ENCODE results near the gene PRDM16.

PRDM16 gene

DNA sequence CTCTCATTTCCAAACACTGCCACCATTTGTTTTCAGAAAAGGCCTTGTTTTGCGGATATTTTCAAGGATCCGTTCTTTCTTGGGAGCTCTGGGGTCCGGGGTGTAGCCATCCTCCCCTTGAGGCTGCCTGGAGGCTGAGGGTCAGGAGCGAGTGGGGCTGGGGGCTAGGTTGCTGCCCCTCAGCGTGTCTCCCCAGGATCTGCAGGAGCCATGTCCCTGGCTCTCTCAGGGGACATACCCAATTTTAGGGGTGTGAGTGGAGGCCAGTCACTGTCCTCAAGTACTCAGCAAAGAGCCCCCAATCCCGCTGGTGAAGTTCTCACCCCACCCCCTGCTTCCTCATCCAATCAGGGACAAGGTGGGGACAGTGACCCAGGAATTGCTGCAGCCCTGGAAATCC, 15.0 kb upstream of the PRDM16 start:
- no peak for DNase-seq (ENCODE audit: low spot score)

GRCh38 chr1:3054474-3054873, 14.5 kb upstream of the PRDM16 start:
- DNase-seq (ENCODE audit: low spot score): no peak

DNA sequence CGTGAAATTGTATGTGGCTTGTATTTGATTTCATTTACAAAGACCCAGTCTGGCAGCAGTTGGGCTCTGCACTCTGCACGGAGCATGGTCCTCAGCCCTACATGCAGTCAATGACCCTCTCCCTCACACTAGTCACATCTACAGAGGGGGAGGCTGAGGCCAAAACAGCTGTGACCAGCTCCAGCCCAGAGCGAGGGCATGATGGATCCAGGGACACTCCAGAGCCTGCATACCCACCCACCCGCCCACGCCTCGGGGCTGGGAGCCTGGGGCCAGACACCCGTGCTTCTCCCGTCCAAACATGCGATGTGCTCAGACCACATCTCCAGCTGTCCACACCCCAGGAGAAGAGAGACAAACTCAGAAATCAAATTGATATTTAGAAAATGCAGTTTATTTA, 14.0 kb upstream of the PRDM16 start:
- no peak for DNase-seq (ENCODE audit: low spot score)

- DNase-seq (ENCODE audit: low spot score): no peak
These were observed 12.4 kb upstream of the PRDM16 start for GRCh38 chr1:3056641-3057040.

DNA sequence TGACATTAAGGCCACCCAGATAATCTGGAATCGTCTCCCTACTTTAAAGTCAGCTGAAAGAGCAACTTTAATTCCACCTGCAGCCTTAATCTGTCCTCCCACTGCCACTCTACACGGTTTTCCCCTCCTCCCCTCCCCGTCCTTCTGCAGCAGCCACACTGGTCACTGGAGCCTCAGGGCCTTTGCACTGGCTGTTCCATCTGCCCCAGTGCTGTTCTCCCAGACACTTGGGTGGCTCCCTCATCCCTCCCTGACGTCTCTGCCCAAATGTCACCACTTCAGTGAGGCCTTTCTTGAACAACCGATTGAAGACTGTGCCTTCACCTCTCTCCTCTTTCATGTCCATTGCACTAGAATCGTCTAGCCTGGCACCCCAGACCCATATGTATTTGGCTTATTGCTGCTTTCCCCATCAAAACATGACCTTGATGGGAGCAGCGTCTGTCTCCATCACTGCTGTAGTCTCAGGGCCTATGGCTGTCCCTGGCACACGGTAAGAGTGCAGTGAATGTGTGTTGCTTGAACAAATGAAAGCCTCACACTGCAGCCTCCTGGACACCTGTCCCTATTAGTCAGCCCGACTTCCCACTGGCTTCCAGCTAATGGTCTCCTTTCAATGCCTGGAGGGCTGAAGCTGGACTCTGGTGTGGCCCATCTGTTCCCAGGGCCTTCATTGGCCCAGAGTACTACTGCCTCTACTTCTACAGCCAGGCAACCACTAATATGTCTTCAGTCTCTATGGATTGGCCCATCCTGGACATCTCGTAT, 10.6 kb upstream of the PRDM16 start:
- DNase-seq (ENCODE audit: low spot score): no peak

GRCh38 chr1:3060127-3060526, 8.9 kb upstream of the PRDM16 start:
- DNase-seq (ENCODE audit: low spot score): no peak

DNA sequence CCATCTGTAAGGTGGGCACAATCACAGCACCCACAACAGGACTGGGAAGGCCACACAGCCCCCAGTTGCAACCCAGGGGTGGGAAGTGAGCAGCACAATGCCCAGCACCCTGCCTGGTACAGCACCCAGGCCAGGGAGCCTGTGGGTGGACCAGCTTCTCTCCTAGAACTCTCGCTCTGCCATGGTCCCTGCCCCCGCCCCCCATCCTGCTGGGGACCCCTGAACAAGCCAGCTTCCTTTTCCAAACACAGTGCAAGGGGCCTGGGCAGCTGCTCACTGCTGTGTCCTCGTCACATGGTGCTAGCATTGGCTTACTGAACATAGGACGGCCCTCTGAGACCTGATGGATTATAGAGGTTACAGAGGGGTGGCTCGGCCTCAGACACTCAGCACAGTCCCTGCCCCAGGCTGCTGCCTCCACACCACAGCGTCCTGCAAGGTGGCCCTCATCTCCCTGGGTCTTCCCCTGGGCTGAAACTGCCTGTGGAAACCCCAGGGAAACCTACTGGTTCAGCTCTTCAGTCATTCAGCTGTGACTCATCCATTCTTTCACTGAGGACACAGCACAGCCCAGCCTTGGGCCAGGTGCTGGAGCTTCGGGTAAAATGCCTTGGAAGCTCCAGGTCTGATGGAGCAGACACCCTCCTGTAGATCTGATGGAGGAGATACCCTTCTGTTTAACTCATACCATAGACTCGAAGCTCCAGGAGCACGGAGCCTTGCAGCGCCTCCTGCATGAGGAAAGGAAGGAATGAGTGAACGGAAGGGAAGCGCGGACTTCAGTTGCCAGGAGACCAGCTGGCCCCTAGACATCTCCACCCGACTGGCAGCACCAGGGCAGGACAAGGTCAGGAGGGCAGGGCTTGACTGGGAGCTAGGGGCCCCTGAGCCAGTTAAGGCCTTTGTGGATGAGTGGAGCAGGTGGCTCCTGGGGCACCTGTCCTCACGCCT, 8.1 kb upstream of the PRDM16 start:
- no peak for DNase-seq (ENCODE audit: low spot score)

- DNase-seq (ENCODE audit: low spot score): no peak
These were observed 7.4 kb upstream of the PRDM16 start for GRCh38 chr1:3061566-3061965.

GRCh38 chr1:3061981-3062615, 6.9 kb upstream of the PRDM16 start:
- DNase-seq (ENCODE audit: low spot score): no peak

DNA sequence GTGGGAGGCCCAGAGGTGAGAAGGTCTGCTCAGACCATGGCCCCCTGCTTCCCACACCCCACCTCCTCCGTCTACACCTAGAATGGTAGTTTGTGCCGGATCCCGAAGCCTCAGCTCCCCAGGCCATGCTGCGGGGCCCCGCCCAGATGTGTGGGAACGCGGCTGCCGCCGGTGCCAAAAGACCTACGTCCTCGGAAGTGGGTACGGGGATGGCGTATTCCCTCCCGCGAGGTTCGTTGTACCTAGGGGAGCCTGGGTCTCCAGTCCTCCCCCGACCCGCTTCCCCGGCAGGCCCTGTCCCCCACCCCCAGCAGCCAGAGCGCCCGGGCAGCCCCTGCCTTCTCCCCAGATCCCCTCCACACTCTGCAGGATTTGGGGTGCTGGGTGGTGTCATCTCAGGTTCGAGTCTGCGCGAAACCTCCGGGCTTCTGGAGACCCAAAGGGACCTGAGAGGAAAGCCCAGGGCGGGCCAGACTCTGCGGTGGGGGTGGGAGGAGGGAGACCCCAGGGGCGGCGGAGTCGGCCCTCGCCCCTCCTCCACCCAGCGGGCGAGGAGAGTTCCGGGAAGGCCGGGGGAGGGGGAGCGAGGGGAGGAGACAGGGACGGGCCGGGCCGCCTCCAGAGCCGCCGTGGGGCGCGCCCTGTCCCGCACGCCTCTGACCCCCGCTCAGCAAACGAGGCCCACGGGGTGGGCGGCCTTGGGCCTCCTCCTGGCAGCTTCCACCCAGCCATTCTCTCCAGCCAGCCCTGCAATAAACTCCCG, 6.2 kb upstream of the PRDM16 start:
- no peak for DNase-seq (ENCODE audit: low spot score)

GRCh38 chr1:3063379-3064295, 5.4 kb upstream of the PRDM16 start:
- DNase-seq (ENCODE audit: low spot score): no peak

- no peak for DNase-seq (ENCODE audit: low spot score)
These were observed 4.6 kb upstream of the PRDM16 start for GRCh38 chr1:3064296-3064850.

DNA sequence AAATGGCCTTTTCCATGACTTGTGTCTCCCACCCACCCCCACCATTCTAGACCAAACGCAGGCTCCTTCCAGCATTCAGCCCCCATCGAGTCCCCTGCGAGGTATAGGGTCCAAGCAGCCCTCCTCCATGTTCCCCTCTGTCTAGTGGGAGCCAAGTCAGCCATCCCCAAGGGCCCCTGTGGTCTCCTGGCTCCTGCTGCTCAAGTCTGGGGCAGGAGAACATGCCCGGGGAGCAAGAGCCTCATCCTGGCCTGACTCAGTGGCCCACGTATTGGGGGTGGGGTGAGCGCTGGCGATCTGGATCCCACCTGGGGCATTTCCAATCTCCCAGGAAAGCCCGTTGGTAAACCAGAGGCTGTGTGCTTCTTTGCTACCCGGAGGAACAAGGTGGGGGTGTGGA, 4.1 kb upstream of the PRDM16 start:
- no peak for DNase-seq (ENCODE audit: low spot score)

DNA sequence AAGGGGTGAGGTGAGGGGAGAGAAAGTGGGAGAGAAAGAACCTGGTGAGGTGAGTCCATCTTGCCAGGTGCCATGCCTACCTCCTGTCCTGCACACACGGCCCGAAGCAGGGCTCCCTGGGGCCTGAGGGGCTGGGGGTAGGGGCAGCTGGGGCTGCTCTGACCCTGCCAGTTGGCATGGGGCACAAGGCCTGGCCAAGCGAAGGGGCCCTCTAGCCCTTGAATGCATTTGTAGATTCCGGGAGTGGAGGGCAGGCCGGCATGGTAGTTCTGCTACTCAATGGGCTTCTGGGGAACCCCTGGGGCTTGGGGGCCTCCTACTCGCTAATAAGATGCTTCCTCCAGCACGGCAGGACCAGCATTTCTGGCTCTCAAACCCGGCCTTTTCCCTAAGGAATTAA, 3.6 kb upstream of the PRDM16 start:
- DNase-seq (ENCODE audit: low spot score): no peak

GRCh38 chr1:3065797-3066196, 3.2 kb upstream of the PRDM16 start:
- no peak for DNase-seq (ENCODE audit: low spot score)

GRCh38 chr1:3066250-3066711, 2.7 kb upstream of the PRDM16 start:
- no peak for DNase-seq (ENCODE audit: low spot score)

GRCh38 chr1:3066826-3067225, 2.2 kb upstream of the PRDM16 start:
- no peak for DNase-seq (ENCODE audit: low spot score)

DNA sequence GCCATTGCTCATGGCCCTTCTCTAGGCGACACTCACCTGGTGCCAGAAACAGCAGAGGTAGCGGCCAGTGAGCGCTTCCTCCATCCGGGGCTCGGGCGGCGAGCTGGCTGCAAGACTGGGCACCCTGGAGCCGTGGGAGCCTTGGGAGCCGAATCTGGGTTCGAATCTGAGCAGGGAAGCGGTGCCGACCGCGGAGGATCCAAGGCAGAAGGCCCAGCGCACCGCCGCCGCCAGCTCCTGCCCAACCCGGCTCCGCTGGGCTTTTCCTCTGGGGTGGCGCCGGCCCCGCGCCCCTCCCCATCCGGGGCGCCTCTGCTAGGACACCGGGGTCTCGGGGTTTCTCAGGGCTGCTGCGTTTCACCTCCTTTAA, 1.7 kb upstream of the PRDM16 start:
- DNase-seq (ENCODE audit: low spot score): no peak

- no peak for DNase-seq (ENCODE audit: low spot score)
These were observed 1.1 kb upstream of the PRDM16 start for GRCh38 chr1:3067671-3068563.
